RPMI7951 (cell line): ENCODE results near the gene LRRC58. TPM values are rescaled to one million over a fixed set of nuclear protein-coding genes. Genes with fewer than 3 reads are reported as not detected.
"Not testable (repeated sequence)": the region's sequence is repeated elsewhere in the genome, so short reads cannot be mapped to it uniquely, and the experiment has no call there.

Experiments
- DNase-seq: peaks from one replicate; pipeline ENCODE4 v3.0.0-alpha.2; 2012; ENCODE audit warnings: low read depth
- total RNA-seq: library from RNA; depleted of rRNA; stranded (reverse); fragments of >200 nt; shearing (Covaris generic); gene quantifications from 2 replicates; pipeline ENCODE4 v1.2.3, GENCODE V29; 2014; rRNA removed

The LRRC58 gene
- 50.5 and 58.9 TPM in 2 replicates for total RNA-seq

DNA sequence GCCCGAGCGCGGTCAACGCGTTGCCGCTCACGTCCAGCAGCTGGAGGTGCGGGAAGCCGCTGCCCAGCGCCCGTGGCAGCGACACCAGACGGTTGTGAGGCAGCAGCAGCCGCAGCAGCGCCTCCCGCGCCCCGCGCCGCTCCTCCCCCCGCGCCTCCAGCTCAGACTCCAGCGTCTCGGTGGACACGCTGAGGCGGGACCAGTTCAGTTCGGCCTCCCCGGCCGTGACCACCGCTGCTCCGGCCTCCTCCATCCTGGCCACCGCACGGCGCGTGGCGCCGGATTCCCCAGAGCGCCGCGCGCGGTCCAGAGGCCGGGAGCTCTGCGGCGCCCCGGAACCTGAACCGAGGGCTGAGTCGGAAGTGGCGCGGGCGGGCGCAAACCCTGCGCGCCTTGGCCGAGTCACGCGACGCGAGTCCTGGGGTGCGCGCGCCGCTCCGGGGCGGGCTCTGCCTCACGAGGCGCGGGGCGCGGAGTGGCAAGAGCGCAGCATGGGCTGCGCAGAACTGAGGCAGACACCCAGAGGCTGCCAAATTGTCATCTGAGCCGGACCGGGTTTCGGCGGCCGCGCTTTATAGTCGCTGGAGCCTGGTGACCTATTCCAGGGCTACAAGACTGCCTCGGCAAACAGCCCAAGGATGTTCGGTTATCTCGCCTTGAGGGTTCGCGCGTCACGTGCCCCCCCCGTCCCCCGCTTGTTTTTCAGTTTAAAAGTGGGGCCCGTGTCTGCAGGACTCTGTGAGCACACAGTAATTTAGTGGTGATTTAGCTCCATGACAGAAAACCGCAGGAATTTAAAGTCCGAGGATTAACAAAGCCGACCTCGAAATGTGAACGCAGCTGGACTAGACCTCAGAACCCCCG, at the start of gene LRRC58:
Gene LRRC58, minus strand, starts transcription at position 364 of the 864 bp plus-strand sequence. Its CDS starts 111 bp downstream, at position 253.
- peak; percentile 96 for DNase-seq

GRCh38 chr3:120396469-120396868, 47.3 kb upstream of the LRRC58 start:
- DNase-seq: no peak

DNA sequence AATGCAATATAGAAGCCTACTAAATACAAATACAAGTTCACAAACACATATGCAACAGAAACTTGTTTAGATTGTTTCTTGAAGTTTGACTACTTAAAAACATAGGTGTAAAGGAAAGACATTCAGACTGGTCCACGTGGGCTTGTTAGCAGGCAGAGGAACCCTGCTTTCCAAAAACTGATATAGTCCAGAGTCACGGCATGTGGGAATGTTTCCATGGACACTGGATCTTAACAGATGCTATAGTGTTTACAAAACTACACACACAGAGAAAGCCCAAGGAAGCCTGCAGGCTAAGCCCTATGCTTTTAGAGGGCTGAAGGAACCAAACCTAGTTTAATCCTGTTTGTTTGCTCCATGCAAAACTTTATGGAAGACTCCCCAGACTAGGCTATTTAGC, 45.2 kb upstream of the LRRC58 start:
- no peak for DNase-seq

DNA sequence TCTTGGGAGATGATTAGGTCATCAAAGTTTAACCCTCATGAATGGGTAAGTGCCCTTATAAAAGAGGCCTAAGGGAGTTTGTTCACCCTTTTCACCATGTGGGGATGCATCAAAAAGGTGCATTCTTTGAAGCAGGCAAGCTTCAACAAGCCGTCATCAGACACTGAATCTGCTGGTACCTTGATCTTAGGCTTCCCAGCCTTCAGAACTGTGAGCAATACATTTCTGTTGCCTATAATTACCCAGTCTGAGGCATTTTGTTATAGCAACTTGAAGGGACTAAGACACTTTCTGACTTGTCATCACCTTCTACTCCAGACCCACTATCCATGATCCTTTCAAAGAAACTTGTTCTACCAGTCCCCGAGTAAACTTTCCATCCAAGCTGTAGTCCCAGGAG, 44.6 kb upstream of the LRRC58 start:
- no peak for DNase-seq

- peak; percentile 12 for DNase-seq
These were observed 44.1 kb upstream of the LRRC58 start for GRCh38 chr3:120393243-120393642.

- no peak for DNase-seq
These were observed 33.8 kb upstream of the LRRC58 start for GRCh38 chr3:120382941-120383447.

DNA sequence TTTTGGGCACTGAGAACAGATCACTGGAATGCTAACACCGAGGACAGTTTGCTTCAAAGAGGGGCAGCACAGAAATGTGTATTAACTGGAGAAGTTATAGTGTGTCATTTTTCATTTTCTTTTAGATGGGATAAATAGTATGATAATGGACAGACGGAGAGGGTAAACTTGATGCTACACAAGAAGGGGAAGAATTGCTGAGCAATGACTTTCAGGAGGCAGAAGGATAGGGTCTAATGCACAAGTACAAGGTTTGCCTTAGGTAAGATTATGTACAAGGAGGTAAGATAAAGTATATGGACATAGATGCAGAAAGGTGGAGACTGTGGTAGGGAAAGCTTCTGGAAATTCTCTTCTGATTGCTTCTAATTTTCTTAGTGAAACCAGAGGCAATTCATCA, 32.3 kb upstream of the LRRC58 start:
- no peak for DNase-seq

DNA sequence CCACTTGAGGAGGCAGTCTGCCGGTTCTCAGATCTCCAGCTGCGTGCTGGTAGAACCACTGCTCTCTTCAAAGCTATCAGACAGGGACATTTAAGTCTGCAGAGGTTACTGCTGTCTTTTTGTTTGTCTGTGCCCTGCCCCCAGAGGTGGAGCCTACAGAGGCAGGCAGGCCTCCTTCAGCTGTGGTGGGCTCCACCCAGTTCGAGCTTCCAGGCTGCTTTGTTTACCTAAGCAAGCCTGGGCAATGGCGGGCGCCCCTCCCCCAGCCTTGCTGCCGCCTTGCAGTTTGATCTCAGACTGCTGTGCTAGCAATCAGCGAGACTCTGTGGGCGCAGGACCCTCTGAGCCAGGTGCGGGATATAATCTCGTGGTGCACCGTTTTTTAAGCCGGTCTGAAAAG, 28.8 kb upstream of the LRRC58 start:
- not testable (repeated sequence) for DNase-seq

DNA sequence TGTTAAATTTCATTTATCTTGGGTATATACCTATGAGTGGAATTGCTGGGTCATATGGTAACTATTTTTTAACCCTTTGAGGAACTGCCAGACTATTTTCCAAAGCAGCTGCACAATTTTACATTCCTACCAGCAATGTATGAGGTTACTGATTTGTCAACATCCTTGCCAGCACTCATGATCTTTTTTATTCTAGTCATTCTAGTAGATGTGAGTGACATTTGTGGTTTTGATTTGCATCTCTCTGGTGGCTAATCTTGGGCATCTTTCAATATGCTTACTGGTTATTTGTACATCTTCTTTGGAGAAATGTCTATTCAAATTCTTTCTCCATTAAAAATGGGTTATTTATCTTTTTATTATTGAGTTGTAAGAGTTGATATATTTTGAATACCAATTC, 21.3 kb upstream of the LRRC58 start:
- no peak for DNase-seq

DNA sequence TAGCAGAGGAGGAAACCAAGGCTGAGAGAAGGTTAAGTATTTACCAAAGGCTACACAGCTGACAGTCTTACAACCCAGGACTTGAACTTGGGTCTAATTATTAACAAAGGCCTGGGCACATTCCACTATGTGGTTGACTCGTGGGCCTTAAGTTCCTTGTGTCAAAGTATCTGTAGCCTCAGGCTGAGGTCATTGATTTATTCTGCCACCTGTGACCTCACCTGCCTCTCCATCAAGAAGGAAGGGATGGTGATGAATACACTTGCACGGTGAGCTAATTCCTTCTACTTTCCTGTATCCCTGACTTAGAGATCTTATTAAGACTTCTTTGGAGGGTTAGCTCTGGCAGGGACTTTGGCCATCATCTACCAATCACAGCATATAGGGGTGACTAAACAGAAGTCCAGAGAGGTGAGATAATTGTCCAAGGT, 19.9 kb upstream of the LRRC58 start:
- DNase-seq: no peak

GRCh38 chr3:120368172-120368571, 19.0 kb upstream of the LRRC58 start:
- DNase-seq: no peak

DNA sequence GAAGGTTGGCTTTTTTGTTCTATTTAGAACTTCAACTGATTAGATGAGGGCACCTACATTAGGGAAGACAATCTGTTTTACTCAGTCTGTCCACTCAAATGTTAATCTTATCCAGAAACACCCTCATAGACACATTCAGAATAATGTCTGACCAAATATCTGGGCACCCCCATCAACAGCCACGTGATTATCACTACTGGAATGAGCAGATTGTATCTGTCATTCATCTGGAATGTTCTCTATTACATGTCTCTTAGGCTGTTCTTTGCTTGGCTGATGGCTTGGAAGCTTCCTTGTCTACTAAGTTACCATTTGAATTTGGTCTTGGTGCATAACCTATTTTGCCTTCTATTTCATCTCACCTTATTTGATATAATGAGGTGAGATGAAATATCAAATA, 15.7 kb upstream of the LRRC58 start:
- DNase-seq: no peak

- DNase-seq: no peak
These were observed 14.9 kb upstream of the LRRC58 start for GRCh38 chr3:120364101-120364500.

DNA sequence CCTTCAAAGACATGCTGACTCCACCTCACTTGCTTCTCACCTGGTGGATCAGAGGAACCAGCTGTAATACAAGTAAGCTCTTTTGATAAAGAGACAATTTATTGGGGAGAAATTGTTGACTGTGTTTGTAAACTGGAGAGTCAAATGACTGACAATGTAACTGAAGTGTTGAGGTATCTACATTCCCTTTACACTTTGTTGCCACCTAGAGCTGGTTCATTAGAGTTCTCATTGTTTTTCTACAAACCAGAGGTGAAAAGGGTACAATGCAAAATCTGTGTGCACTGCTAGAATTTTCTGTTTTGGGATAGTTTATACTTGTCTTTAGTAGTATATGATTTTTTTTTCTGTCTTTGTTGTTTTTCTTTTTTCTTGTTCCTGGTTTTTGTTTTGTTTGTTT, 8.7 kb upstream of the LRRC58 start:
- peak; percentile 7 for DNase-seq

GRCh38 chr3:120355486-120355885, 6.3 kb upstream of the LRRC58 start:
- DNase-seq: no peak

- no peak for DNase-seq
These were observed 4.3 kb upstream of the LRRC58 start for GRCh38 chr3:120353463-120353862.

DNA sequence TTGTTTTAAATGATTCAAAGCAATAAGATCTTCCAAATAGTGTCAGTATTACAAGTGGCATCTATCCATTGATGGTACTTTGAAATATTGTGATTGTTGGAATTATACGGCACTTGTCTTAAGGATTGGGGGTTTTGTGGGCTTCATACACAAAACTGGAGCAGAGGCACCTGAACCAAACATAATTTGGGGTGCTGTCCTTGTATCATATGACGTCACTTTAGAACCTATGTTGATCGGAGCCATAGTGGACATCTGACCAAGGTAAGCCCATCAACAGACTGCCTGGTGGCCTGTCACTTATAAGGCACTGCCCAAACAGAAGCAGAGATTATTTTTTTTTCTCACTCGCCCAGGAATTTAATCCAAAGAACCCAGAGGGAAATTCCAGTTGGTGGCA, 2.9 kb upstream of the LRRC58 start:
- DNase-seq: no peak

DNA sequence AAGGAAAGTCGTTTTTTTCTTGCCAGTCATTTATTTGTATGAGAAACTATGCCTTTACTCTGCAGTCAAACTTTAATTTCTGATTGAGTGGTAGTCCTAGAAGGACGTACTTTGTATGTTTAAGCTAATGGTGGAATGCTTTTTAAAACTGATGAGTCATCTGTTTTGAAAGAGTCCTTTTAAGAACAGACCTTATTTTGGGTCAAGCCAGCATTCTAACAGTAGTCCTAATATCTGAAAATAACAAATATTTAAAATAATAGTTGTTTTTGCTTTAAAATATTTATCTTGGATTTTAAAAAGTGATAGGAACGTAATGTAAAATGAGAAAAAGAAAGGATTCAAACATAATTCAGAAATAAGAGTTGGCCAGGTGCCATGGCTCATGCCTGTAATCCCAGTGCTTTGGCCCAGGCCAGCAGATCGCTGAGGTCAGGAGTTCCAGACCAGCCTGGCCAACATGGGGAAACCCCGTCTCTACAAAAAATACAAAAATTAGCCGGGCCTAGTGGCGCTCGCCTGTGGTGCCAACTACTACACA, 1.3 kb upstream of the LRRC58 start:
- peak; percentile 79 for DNase-seq

DNA sequence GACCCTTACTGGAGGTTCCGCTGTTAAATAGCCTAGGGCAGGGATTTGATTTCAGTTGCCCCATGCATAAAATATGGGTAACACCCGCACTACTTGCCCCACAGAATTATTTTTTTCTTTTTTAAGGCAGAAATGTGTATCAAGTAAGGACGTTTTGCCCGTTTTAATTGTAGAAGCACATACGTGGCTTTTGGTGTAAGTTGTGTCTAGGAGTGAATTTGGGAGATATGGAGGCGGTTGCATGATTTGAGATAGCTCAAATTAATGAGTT, 636 bp upstream of the LRRC58 start:
- DNase-seq: no peak

DNA sequence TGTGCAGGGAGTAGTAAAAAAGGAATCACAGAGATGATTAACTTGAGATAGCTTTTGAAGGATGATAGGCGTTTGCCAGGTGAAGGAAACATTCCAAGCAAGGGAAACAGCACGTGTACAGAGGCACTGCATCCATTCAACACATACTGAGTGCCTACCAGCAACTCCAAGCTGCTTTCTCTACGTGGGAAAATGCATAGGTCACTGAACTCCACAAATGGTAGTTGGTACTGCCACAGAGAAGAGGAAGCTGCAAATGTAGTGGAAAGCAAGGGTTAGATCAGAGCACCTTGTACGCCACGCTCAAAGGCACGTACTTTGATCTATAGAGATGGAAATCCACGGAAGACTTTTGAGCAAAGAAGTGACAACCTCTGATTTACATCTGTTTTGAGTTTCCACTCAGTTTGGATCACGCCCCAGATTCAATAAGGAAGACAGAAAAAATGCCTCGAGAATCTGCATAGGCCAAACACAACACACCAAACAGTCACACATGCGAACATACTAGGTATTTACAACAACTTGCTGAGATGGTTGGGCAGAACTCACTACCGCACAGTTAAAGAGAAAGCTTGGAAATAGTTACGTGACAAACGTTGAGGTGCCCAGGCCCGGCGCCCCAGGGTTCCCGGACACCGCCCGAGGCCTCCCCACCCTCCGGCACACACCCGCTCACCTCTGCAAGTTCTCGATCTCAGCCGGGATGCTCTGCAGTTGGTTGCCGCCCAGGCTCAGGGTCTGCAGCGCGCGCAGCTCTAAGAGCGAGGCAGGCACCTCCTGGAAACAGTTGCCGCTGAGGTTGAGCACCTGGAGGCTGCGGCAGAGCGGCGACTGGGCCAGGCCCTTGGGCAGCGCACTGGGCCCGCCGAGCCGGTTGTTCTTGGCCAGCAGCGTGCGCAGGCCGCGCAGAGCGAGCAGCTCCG, 826 bp downstream of the LRRC58 start:
- peak; percentile 28 for DNase-seq

GRCh38 chr3:120344349-120344748, 4.8 kb downstream of the LRRC58 start:
- DNase-seq: peak; percentile 83

- DNase-seq: no peak
These were observed 7.4 kb downstream of the LRRC58 start for GRCh38 chr3:120341658-120342346.
